AG09309 (cell line): ENCODE data around the gene MLH1.
"Not testable (repeated sequence)": the region's sequence is repeated elsewhere in the genome, so short reads cannot be mapped to it uniquely, and the experiment has no call there.

Source experiments
- DNase-seq: peaks from one replicate; pipeline ENCODE4 v3.0.0-alpha.2; 2010; ENCODE audit warnings: low read depth
- H3K4me3 ChIP-seq: 2 replicates; pipeline ENCODE4 v1.5.1; 2011; ENCODE audit warnings: mild to moderate bottlenecking, low read depth, low read length, moderate library complexity; ENCODE audit not compliant: control insufficient read depth
- CTCF ChIP-seq: IDR thresholded peaks from 2 replicates; pipeline ENCODE4 v1.5.1; 2011; ENCODE audit warnings: mild to moderate bottlenecking, low read depth, low read length, inconsistent platforms; ENCODE audit not compliant: insufficient read depth, control insufficient read depth; ENCODE audit errors: missing control alignments

MLH1 gene

GRCh38 chr3:37040231-37040630 is 46.9 kb downstream of the MLH1 start:
- no peak for DNase-seq
- no peak overlapping the region for H3K4me3 ChIP-seq
- TF ChIP-seq CTCF = no peak

DNA sequence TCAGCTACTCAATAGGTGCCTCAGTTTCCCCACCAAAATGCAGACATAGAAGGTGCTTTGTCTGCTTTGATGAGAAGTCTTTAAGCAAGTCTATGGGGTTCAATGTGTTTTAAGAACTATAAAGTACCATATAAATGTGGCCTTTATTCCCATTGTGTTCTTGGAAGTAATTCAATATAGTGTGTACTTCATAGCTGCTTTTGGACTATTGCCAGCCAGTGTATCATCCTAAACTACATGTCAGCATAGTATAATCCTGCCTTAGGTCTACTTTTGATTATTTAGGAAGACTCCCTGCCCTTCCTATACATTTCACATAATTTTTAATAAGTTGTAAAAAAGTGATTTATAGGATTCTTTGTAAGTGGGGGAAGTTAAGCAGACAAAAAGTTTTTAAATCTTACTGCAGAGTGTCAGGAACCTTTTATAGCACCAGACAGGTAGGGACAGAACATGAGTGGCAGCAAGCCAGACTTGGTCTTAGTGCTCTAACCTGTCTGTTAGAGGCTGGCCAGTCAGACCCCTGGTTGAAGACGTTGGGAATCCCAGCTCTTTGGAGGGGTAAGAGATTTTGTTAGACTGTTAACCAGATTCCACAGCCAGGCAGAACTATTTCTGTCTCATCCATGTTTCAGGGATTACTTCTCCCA is 48.4 kb downstream of the MLH1 start:
- H3K4me3 ChIP-seq = no peak overlapping the region
- TF ChIP-seq CTCF = no peak
- no peak for DNase-seq

GRCh38 chr3:37042712-37043111 is 49.4 kb downstream of the MLH1 start:
- H3K4me3 ChIP-seq, DNase-seq: not testable (repeated sequence)

GRCh38 chr3:37050282-37050681 is 57.0 kb downstream of the MLH1 start:
- no peak for TF ChIP-seq CTCF
- no peak overlapping the region for H3K4me3 ChIP-seq
- DNase-seq = no peak

DNA sequence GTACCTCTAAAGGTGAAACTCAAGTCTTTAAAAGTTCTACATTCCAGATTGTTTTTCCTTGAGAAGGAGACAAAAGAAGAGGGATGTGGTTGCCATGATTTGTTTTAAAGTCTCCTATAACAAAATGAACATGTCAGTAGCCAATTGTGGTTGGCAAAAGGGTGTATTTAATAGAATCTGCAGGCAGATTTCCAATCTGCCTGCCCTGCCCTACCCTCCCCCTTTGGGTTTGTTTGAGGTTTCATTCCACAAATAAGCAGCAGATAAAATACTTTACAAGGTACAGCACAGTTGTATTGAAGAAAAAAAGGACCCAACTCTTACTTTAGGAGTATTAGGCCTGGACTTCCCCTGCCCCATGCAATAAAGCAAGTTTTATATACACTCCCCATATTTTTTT is 59.5 kb downstream of the MLH1 start:
- no peak overlapping the region for H3K4me3 ChIP-seq
- TF ChIP-seq CTCF = no peak
- DNase-seq = no peak

GRCh38 chr3:37053337-37053736 is 60.0 kb downstream of the MLH1 start:
- H3K4me3 ChIP-seq = no peak overlapping the region
- TF ChIP-seq CTCF = no peak
- DNase-seq = no peak

- TF ChIP-seq CTCF = no peak
- H3K4me3 ChIP-seq = no peak overlapping the region
- DNase-seq = no peak
Measured at GRCh38 chr3:37053753-37054152, 60.4 kb downstream of the MLH1 start.
